ENCODE results near the gene S100A16. TPM values are rescaled to one million over a fixed set of nuclear protein-coding genes. Genes with fewer than 3 reads are reported as not detected.
A peak's percentile ranks its signal among the peaks of the same experiment; 100 is the strongest.

Gene S100A16
- total RNA-seq, 1 donor from 2014 or later: 429 TPM

GRCh38 chr1:153616144-153616916 is 3.4 kb upstream of the S100A16 start, which contains the start of gene S100A14:
Gene S100A14 (minus strand): TSS chr1:153616325. CDS start chr1:153615858, 467 bp downstream.
- no peak for DNase-seq (ENCODE audit: low read depth in 2 of 2)

- no peak for DNase-seq (ENCODE audit: low read depth in 2 of 2)
These were observed 2.5 kb upstream of the S100A16 start for GRCh38 chr1:153615406-153615805.

DNA sequence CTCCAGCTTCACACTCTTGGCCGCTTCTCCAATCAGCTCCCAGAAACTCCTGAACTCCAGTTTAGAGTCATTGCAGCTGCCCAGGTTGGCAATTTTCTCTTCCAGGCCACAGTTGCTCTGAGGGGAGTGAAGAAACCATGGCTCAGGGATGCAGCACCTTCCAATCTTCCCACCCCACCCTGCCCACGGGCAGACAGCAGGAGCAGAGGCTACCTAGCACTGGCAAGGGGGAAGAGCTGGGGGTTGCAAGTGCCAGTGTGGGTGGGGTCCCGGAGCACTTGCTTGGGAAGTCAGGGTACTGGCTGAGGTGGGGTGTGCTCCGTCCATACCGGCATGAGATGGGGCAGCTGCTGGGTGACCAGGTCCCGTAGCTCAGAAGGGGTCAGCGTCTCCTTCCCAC is 2.0 kb upstream of the S100A16 start:
- no peak for DNase-seq (ENCODE audit: low read depth in 2 of 2)

DNA sequence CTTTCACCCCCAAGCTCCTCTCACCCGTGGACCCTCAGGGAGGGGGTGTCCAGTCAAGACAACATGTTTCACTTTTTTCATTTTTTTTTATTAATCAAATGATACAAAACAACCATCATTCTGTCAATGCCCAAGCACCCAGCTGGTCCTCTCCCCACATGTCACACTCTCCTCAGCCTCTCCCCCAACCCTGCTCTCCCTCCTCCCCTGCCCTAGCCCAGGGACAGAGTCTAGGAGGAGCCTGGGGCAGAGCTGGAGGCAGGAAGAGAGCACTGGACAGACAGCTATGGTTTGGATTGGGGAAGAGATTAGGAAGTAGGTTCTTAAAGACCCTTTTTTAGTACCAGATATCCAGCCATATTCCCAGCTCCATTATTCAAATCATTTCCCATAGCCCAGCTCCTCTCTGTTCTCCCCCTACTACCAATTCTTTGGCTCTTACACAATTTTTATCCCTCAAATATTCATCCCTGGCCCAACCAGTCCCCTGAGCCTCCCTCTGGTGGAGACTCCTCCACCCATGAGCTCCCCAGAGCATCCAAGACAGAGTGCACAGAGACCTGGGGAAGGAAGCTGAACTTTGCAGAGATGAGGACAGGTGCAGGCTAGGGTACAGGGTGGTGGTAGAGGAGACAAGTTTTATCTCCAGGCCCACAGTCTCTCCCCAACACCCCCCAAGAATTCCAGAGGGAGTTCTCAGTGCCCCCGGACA is 1.4 kb upstream of the S100A16 start:
- DNase-seq (ENCODE audit: low read depth in 2 of 2): no peak

GRCh38 chr1:153613406-153613805 is 469 bp upstream of the S100A16 start:
- no peak for DNase-seq (ENCODE audit: low read depth in 2 of 2)

DNA sequence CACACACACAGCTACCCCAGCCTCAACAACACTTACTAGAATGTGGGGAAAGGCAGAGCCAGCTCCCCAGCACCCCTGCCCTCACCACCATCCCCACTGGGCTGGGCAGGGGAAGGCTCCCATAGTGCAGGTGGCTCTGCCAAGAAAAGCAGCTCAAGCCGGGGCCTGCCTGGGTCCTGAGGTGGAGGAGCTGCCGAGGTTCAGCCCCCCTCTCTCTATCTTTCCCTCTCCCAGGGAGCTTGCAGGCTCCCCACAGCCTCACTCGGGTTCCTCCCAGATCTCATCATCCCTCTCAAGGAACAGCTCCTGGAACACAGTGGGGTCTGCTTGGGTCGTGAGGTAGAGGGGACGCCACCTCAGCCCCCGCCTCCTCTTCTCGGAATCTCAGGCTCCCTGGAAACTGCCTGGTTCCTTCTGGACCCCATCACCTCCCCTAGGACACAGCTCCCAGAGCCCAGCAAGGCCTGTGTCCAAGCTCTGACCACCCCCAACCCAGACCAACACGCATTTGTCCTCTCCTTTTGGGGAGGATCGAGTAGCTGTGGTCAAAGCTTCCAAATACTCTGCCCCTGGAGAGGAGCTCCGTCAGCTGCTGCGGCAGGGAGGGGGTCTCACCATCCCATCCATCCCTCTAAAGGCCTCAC is 704 bp downstream of the S100A16 start:
- DNase-seq (ENCODE audit: low read depth in 2 of 2): no peak

DNA sequence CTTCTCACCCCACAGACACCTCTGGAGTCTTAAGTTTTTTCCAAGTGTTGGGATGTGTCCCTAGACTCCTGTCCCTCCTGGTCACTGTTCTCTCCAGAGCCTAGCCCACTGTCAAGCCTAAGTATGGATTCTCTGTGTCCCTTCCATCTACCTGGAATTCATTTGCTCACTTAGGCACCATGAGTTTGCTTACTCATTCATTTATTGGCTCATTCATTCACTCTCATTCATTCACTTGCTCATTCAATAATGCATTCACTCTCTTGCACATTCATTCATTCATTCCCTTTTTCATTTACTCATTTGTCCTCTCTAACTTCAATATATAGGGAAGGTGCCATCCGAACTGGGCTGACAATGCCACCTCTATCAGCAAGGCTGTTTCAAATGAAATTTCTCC is 1.6 kb downstream of the S100A16 start:
- no peak for DNase-seq (ENCODE audit: low read depth in 2 of 2)

DNA sequence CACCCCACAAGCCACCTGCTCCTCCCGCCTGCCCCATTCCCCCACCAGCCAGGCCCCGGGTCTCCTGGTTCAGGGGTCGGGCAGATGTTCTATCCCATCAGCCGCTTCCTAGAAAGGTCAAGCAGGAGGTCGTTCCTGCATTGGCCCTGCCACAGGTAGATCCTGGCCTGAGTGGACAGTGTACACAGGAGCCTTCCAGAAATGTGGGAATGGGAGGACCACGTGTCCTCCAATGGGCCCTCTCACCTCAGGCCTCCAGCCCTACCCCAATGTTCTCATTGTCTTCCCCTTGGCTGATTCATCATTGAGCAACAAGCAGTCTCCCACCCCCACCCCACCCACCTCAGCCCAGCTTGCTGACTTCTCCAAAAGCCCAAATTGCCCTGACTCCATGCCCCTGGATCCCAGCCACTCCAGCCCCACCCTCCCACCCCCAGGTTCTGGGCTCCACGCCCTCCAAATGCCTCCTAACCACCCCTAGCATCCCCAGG is 2.1 kb downstream of the S100A16 start:
- no peak for DNase-seq (ENCODE audit: low read depth in 2 of 2)

- peak in 1 of 2 donors; percentile 52 for DNase-seq (ENCODE audit: low read depth in 2 of 2)
These were observed 2.6 kb downstream of the S100A16 start for GRCh38 chr1:153610334-153610733.

DNA sequence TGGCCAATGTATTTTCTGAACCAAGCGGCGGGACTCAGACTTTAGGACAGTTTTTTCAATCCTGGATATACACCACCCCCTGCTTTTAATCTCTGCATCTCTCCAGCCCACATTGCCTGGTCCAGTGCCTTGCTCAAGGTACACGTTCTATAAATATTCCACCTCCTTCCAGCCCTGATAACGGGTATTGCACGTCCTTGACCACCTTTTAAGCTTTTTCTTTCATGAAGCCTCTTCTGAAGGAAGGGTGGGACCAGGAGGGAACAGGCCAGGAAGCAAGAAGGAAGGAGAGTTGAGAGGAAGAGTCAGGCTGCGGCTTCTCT is 3.4 kb downstream of the S100A16 start:
- peak in 1 of 2 donors; percentile 24 for DNase-seq (ENCODE audit: low read depth in 2 of 2)

- DNase-seq (ENCODE audit: low read depth in 2 of 2): peak; percentile 98 to 99
These were observed 4.0 kb downstream of the S100A16 start for GRCh38 chr1:153608742-153609584.

- peak in 1 of 2 donors; percentile 73 for DNase-seq (ENCODE audit: low read depth in 2 of 2)
These were observed 4.8 kb downstream of the S100A16 start for GRCh38 chr1:153608089-153608682.

DNA sequence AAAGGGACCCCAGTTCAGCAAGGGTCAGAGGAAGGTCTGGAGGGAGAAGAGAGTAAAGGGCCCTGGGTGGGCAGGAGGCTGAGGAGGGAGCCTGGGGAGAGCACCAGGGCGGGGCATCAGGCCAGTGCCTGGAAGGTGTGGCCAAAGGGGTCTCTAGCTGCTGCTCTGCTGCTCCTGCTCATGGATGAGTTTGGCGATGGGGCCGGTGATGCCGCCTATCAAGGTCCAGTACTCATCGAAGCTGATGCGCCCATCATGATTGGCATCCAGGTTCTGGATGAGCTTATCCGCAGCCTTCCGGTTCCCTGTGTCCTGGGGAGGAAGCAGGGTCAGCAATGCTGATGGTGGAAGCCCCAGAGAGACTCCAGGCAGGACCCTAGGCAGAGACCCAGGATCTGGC is 5.6 kb downstream of the S100A16 start:
- DNase-seq (ENCODE audit: low read depth in 2 of 2): no peak

- no peak for DNase-seq (ENCODE audit: low read depth in 2 of 2)
These were observed 6.7 kb downstream of the S100A16 start for GRCh38 chr1:153606194-153606593.

- DNase-seq (ENCODE audit: low read depth in 2 of 2): no peak
These were observed 10.2 kb downstream of the S100A16 start for GRCh38 chr1:153602749-153603148.

- no peak for DNase-seq (ENCODE audit: low read depth in 2 of 2)
These were observed 13.1 kb downstream of the S100A16 start for GRCh38 chr1:153599847-153600246.

DNA sequence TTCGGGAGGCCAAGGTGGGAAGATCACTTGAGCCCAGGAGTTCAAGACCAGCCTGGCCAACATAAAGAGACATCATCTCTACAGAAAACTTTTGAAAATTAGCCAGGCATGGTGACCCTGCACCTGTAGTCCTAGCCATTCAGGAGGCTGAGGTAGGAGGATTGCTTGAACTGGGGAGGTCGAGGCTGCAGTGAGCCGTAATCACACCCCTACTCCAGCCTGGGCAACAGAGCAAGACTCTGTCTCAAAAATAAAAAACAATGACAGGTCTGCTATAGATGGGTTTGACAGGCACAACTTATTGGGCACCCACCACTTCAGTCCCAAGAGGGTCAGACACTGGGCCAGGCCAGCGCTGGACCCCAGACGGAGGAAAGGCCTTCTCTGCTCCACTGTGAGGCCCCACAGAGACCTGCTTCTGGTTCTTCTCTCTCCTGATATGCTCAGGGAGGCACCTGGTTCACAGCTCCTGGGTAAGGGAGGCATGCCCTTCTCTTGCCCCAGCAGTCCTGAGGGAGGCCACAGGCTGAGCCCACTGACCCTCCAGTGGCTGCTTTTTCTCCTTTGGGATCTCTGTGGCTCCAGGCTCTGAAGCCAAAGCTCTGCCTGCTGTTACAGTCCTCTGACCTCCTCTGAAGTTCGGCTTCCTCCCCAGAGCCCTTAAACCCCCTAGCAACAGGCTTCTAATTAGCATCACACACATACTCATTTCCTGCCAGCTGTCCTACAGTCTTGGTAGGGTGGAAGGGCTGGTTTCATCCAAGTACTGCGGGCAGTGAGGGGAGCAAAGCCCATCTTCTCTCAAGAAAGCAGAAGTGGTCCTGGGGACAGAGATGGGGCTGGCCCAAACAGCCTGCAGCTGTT is 14.4 kb downstream of the S100A16 start:
- peak in 1 of 2 donors; percentile 84 for DNase-seq (ENCODE audit: low read depth in 2 of 2)

- peak in 1 of 2 donors; percentile 52 for DNase-seq (ENCODE audit: low read depth in 2 of 2)
These were observed 15.7 kb downstream of the S100A16 start for GRCh38 chr1:153597206-153597605.

- no peak for DNase-seq (ENCODE audit: low read depth in 2 of 2)
These were observed 20.2 kb downstream of the S100A16 start for GRCh38 chr1:153592748-153593147.

- no peak for DNase-seq (ENCODE audit: low read depth in 2 of 2)
These were observed 24.5 kb downstream of the S100A16 start for GRCh38 chr1:153588482-153588881.
